Fibroblast of lung (primary cell): ENCODE measurements around the gene ARMC6. TPM values are rescaled to one million over a fixed set of nuclear protein-coding genes. Genes with fewer than 3 reads are reported as not detected.
A peak's percentile ranks its signal among the peaks of the same experiment; 100 is the strongest.

Source experiments
- DNase-seq, 2 donors: peaks; one replicate each; pipeline versions ENCODE4 v3.0.0 to v3.0.0-alpha.2; 2010; ENCODE audit warnings: low read depth in 2 of 2
- H2AFZ ChIP-seq: 2 replicates; pipeline ENCODE4 v1.5.1; 2012; ENCODE audit warnings: low read length, control low read depth, inconsistent platforms
- H3K27ac ChIP-seq: 2 replicates; pipeline ENCODE4 v1.5.1; 2011; ENCODE audit warnings: low read length, control low read depth; ENCODE audit not compliant: insufficient read depth
- H3K27me3 ChIP-seq: 2 replicates; pipeline ENCODE4 v1.5.1; 2011; ENCODE audit warnings: mild to moderate bottlenecking, low read length; ENCODE audit not compliant: control insufficient read depth, insufficient read depth
- H3K36me3 ChIP-seq: 2 replicates; pipeline ENCODE4 v1.5.1; 2011; ENCODE audit warnings: low read length; ENCODE audit not compliant: control insufficient read depth, insufficient read depth
- H3K4me1 ChIP-seq: 2 replicates; pipeline ENCODE4 v1.5.1; 2011; ENCODE audit warnings: low read length; ENCODE audit not compliant: control insufficient read depth, insufficient read depth; ENCODE audit errors: extremely low read depth
- H3K4me2 ChIP-seq: 2 replicates; pipeline ENCODE4 v1.5.1; 2011; ENCODE audit warnings: low read length, control low read depth; ENCODE audit not compliant: insufficient read depth; ENCODE audit errors: extremely low read depth
- H3K4me3 ChIP-seq, 4 experiments: fragments of 200-600 bp in 1 of 4; sonication (generic) in 1 of 4; replicated peaks in 1 of 4; 2 replicates each; pipeline ENCODE4 v1.5.1; 2011 to 2016; ENCODE audit warnings: low read length in 4 of 4, low read depth in 3 of 4, mild to moderate bottlenecking in 3 of 4, control low read depth in 2 of 4, inconsistent platforms in 1 of 4, mixed read lengths in 1 of 4; ENCODE audit not compliant: insufficient read depth in 1 of 4; ENCODE audit errors: control extremely low read depth in 1 of 4
- H3K79me2 ChIP-seq: 2 replicates; pipeline ENCODE4 v1.5.1; 2012; ENCODE audit warnings: mild to moderate bottlenecking, low read length, inconsistent platforms; ENCODE audit not compliant: control insufficient read depth, insufficient read depth
- H3K9ac ChIP-seq: 2 replicates; pipeline ENCODE4 v1.5.1; 2011; ENCODE audit warnings: mild to moderate bottlenecking, low read length, control low read depth; ENCODE audit not compliant: insufficient read depth
- H3K9me3 ChIP-seq: 2 replicates; pipeline ENCODE4 v1.5.1; 2012; ENCODE audit warnings: low read depth, low read length; ENCODE audit not compliant: control insufficient read depth, insufficient read depth
- H4K20me1 ChIP-seq: 2 replicates; pipeline ENCODE4 v1.5.1; 2011; ENCODE audit warnings: low read length; ENCODE audit not compliant: control insufficient read depth, insufficient read depth; ENCODE audit errors: extremely low read depth
- EZH2 ChIP-seq: IDR thresholded peaks from 2 replicates; pipeline ENCODE4 v1.5.1; 2012; ENCODE audit warnings: low read length, control low read depth, mild to moderate bottlenecking; ENCODE audit errors: missing control alignments
- polyA plus RNA-seq, 2 donors: library from polyadenylated mRNA; depleted of rRNA in 1 of 2; stranded (reverse) in 1 of 2; unstranded in 1 of 2; fragments of >200 nt; gene quantifications; 2 replicates each; pipeline ENCODE4 v1.2.1, GENCODE V29; 2011 to 2012; ENCODE audit warnings: missing spikeins in 1 of 2
- total RNA-seq: library from RNA; depleted of rRNA; stranded (reverse); fragments of >200 nt; gene quantifications from 2 replicates; pipeline ENCODE4 v1.2.1, GENCODE V29; 2014
- TF ChIP-seq, protein P1 (sequence below), 2 donors: IDR thresholded peaks in 1 of 2; conservative IDR thresholded peaks in 1 of 2; 1 replicate in 1 of 2; 2 replicates in 1 of 2; pipeline ENCODE4 v1.5.1; 2011 to 2012; ENCODE audit warnings: low read length in 2 of 2, control low read depth in 1 of 2, inconsistent platforms in 1 of 2, low read depth in 1 of 2, mild to moderate bottlenecking in 1 of 2

The ARMC6 gene
- total and polyA plus RNA-seq, 2 donors (not counting 1 experiment from before 2014, with no cell fraction given): 14.0 to 35.8 TPM

DNA sequence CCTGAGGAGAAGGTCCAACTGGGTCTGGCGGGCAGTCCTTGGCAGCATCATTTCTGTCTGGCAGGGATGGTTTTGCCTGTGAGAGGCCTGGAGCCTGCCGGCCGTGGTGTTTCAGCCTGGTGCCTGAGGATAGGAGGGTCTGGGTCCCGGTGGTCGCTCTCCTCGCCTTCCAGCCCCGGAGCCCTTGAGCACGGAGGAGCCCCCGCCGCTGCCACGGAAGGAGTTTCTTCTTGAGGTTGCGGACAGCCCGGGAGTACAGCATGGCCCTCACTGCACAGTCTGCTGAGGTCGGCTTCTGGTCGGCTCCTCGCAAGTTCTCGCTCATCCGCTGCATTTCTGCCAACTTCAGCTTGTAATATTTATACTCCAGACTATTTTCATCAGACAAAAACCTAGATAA is 23.5 kb upstream of the ARMC6 start:
- TF ChIP-seq EZH2: no peak
- TF ChIP-seq, protein P1, sequence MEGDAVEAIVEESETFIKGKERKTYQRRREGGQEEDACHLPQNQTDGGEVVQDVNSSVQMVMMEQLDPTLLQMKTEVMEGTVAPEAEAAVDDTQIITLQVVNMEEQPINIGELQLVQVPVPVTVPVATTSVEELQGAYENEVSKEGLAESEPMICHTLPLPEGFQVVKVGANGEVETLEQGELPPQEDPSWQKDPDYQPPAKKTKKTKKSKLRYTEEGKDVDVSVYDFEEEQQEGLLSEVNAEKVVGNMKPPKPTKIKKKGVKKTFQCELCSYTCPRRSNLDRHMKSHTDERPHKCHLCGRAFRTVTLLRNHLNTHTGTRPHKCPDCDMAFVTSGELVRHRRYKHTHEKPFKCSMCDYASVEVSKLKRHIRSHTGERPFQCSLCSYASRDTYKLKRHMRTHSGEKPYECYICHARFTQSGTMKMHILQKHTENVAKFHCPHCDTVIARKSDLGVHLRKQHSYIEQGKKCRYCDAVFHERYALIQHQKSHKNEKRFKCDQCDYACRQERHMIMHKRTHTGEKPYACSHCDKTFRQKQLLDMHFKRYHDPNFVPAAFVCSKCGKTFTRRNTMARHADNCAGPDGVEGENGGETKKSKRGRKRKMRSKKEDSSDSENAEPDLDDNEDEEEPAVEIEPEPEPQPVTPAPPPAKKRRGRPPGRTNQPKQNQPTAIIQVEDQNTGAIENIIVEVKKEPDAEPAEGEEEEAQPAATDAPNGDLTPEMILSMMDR (conservative IDR thresholded peaks at IDR 0.05 in 1 of 2, IDR thresholded peaks at IDR 0.05 in 1 of 2; ENCODE audit: low read depth in 1 of 2, low read length in 2 of 2): no peak
- H2AFZ ChIP-seq: no peak overlapping the region
- H3K36me3 ChIP-seq: peaks cover 39% of the 10 kb centered on the region
- no peaks in the 10 kb centered on the region for H3K9me3 ChIP-seq
- no peak overlapping the region for H3K27ac ChIP-seq
- H3K4me3 ChIP-seq: no peak overlapping the region
- no peaks in the 10 kb centered on the region for H3K27me3 ChIP-seq
- no peak overlapping the region for H3K9ac ChIP-seq
- H4K20me1 ChIP-seq: no peaks in the 10 kb centered on the region
- DNase-seq: no peak
- H3K4me1 ChIP-seq: no peaks in the 10 kb centered on the region
- peaks cover 4% of the 10 kb centered on the region for H3K79me2 ChIP-seq
- H3K4me2 ChIP-seq: no peak overlapping the region

GRCh38 chr19:19010551-19010950 is 22.9 kb upstream of the ARMC6 start:
- no peak for TF ChIP-seq EZH2
- H3K4me2 ChIP-seq: no peak overlapping the region
- no peaks in the 10 kb centered on the region for H3K9me3 ChIP-seq
- H3K36me3 ChIP-seq: peaks cover 39% of the 10 kb centered on the region
- peaks cover 4% of the 10 kb centered on the region for H3K79me2 ChIP-seq
- no peaks in the 10 kb centered on the region for H3K27me3 ChIP-seq
- no peak overlapping the region for H3K9ac ChIP-seq
- no peak overlapping the region for H3K27ac ChIP-seq
- no peaks in the 10 kb centered on the region for H4K20me1 ChIP-seq
- no peak for DNase-seq
- H2AFZ ChIP-seq: no peak overlapping the region
- H3K4me3 ChIP-seq: no peak overlapping the region
- no peaks in the 10 kb centered on the region for H3K4me1 ChIP-seq

- peak overlapping the region; percentile 40 for H3K4me2 ChIP-seq
- no peak overlapping the region for H2AFZ ChIP-seq
- no peaks in the 10 kb centered on the region for H3K27me3 ChIP-seq
- H3K4me1 ChIP-seq: peaks cover 4% of the 10 kb centered on the region
- TF ChIP-seq, protein P1 (conservative IDR thresholded peaks at IDR 0.05 in 1 of 2, IDR thresholded peaks at IDR 0.05 in 1 of 2; ENCODE audit: low read depth in 1 of 2, low read length in 2 of 2): no peak
- peak overlapping the region; percentile 50 for H3K27ac ChIP-seq
- peak; percentile 50 to 70 for DNase-seq
- no peak overlapping the region for H3K9ac ChIP-seq
- peaks cover 23% of the 10 kb centered on the region for H3K36me3 ChIP-seq
- no peaks in the 10 kb centered on the region for H4K20me1 ChIP-seq
- no peaks in the 10 kb centered on the region for H3K9me3 ChIP-seq
- peaks cover 58% of the 10 kb centered on the region for H3K79me2 ChIP-seq
- H3K4me3 ChIP-seq: no peak overlapping the region
Observed at GRCh38 chr19:19021115-19021514, 12.3 kb upstream of the ARMC6 start.
